Measurements from ENCODE around the gene TMEM221.
A peak's percentile ranks its signal among the peaks of the same experiment; 100 is the strongest.

TMEM221 gene

DNA sequence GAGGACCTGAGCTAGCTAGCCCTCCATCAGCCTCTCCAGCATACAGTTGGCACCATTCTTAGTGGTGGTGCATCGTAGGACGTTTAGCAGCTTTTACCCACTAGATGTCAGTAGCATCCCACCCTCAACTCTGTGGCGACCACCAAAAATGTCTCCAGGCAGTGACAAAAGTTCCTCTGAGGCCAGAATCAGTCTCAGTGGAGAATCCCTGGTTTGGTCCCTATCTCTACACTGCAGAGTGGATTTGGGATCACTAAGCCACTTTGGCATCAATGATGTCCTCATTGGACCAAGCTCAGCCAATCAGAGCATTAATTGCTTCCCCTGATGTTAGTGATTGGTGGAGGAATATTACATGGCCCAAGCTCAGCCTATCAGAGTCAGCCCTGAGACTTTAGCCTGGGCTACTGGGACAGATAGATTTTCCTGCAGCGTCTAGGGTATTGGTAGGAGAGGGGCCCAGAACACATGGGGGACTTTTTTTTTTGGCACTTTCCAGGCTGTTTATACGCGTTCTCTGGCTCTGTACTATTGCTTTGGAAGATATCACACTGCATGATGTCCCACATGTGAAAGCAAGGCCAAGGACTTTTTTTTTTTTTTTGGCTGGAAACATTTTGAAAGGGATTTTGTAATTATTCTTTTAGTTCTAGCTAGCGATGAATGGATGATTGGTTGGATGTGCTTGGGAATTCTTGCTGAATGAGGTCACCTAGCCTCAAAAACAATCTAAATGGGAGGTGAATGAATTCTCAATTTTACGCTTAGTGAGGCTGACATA lies 7.0 kb downstream of the TMEM221 start:
- DNase-seq (ENCODE audit: low read depth in 2 of 2), result no peak

DNA sequence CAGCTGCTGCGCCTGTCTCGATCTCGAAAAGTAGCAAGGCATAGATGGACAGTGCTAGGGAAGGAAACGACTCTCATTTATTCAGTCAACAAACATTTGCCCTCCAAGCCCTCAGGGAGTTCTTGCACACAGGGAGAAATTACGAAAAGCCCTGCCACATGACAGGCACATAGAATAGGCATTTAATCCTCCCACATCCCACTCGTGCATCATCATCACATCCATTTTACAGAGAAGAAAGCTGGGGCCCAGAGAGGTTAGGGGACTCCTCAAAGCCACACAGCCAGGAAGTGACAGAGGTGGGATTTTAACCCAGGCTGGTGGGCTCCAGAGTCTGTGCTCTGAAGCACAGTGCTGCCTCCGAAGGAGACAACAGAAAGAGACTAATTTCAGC lies 11.6 kb downstream of the TMEM221 start:
- no peak for DNase-seq (ENCODE audit: low read depth in 2 of 2)

DNA sequence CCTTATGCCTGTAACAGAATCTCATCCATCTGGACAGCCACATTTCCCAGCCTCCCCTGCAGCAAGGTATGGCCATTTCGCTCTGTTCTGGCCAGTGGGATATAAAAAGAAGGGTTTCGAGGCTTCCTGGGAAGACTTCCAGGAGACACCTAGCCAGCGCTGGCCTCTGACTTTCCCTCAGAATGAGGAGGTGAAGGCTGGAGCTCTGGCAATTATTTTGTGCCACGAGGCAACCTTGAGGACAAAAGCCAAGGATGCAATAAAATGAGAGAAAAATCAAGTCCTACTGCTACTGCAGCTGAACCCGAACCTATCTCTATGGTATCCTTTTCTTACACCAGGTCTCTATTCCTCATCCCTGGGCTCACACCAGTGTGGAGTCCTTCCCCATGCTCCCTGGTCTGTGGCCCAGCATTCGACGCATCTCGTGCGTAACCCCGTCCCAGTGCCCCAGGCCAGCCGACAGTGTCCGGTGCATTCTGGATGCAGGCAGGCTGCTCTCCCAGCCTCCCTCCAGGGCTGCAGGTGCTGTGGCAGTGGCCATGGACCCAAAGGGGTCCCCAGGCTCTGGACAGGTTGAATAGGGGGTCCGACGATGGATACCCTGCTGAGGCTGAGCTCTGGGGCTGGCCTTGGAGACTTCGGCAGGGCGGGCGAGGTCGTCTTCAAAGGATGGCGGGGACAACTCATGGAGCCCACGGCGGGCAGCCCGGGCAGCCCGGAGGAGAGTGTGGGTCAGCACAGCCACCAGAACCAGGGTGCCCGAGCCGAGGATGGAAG lies 12.2 kb downstream of the TMEM221 start:
- no peak for DNase-seq (ENCODE audit: low read depth in 2 of 2)

DNA sequence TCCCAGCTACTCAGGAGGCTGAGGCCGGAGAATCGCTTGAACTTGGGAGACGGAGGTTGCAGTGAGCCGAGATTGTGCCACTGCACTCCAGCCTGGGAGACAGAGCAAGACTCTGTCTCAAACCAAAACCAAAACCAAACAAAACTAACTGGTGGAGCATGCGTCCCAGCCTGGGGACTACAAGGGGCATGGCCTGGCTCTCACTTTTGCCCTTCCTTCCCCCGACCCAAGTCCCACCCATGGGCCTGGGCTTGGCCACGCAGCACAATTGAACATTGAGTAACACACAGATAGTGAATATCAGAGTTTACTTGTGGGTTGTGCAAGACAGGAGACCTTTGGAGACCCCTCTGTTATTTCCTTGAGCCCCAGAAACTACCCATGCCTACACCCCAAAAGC lies 13.2 kb downstream of the TMEM221 start:
- DNase-seq (ENCODE audit: low read depth in 2 of 2), result no peak

DNA sequence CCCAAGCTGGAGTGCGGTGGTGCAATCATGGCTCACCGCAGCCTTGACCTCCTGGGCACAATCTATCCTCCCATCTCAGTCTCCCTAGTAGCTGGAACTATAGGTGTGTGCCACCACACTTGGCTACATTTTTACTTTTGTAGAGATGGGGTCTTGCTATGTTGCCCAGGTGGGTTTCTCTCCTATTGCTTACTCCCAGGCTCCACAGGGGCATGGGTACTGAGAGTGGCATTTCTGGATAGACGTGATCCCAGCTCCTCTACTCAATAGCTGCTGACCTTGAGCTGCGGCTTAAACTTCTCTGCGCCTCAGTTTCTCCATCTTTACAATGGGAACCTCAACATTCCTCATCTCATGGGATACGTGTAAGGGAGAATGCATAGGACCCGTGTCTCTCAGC lies 17.1 kb downstream of the TMEM221 start:
- no peak for DNase-seq (ENCODE audit: low read depth in 2 of 2)

DNA sequence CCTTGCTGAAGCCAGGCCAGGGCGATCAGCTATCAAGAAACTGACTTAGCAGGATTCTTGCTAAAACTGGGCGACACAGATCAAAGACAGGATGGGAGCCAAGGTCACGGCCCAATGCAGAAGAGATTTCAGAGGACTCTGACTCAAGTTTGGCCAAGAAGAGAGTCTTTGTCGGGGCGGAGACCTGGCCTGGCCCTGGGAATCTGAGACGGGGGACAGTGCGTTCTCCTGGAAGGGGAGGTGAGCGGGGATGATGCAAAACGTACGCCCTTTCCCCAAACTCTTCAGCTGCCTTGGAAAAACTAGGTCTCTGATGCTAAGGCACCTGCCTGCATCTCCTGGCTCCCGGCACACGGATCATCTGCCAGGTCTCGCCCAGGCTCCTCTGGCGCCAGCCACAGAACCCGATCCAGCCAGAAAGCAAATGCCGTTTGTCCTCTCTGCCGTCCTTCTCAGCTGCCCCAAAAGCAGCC lies 18.8 kb downstream of the TMEM221 start:
- DNase-seq (ENCODE audit: low read depth in 2 of 2), result no peak

DNA sequence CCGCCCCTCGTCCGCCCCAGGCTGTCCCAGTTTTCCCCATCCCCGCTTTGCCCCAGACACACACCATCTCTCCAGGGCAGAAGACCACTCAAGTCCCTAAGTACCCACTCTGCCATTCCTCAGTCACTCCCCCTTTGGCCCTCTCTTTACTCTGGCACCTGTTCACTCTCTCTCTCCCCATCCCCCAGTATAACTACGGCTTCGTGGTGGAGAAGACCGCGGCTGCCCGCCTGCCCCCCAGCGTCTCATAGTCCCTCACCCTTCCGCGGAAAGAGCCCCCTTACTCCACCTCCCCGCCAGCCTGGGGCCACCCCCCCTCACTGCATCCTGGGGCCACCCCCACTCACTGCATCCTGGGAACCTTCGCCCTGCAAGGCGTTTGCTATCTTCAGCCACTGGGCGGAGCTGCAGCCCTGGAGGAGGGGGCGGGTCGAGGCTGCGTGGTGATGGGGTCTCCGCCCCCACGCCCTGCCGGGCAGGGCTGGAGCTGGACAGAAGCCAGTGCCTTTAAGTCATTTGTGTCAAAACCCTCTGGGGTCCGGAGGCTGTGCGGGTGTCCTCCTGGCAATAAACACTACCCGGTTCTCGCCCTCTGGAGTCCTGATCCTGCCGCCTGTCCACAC lies 23.6 kb downstream of the TMEM221 start:
- DNase-seq (ENCODE audit: low read depth in 2 of 2), result no peak

DNA sequence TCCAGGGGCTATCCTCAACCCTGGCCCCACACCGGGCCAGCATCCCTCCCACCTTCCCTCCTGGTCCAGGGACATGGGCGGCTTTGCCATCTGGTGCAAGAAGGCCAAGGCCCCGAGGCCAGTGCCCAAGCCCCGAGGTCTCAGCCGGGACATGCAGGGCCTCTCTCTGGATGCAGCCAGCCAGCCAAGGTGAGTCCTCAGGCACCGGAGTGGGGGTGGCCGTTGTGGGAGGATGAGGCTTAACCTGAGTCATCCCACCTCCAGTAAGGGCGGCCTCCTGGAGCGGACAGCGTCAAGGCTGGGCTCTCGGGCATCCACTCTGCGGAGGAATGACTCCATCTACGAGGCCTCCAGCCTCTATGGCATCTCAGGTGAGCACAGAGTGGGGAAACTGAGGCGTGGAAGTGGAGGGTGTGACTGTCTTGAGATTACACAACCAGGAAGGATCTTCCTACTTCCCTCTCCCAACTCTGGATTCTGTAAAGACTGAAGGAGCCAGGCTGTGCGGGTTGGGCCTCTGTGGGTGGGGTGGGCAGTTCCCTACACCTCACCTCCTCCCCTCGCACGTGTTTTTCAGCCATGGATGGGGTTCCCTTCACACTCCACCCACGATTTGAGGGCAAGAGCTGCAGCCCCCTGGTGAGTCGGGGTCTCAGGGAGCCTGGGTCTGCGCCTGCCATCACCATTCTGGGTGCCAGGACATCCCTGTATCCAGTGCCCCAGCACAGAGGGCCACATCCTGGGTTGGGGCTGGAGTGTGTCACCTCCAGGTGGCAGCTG lies 24.8 kb downstream of the TMEM221 start:
- DNase-seq (ENCODE audit: low read depth in 2 of 2), result no peak

DNA sequence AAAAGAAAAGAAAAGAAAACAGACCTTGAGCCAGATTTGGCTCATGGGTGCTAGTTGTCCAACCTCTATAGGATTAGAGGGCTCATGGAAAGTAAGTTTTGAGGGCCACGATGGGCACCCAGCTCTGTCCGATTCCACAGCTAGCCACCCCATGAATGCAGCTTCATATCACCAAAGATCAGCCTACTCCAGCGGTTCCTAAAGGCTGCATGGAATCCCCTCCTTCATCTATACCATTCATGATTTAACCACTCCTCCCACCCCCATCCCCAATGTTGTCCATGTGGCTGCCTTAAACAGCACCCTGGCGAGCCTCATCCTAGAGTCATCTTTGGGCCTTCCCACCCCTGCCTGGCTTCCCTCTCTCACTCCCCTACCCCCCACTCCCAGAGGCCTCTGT lies 26.5 kb downstream of the TMEM221 start:
- no peak for DNase-seq (ENCODE audit: low read depth in 2 of 2)

DNA sequence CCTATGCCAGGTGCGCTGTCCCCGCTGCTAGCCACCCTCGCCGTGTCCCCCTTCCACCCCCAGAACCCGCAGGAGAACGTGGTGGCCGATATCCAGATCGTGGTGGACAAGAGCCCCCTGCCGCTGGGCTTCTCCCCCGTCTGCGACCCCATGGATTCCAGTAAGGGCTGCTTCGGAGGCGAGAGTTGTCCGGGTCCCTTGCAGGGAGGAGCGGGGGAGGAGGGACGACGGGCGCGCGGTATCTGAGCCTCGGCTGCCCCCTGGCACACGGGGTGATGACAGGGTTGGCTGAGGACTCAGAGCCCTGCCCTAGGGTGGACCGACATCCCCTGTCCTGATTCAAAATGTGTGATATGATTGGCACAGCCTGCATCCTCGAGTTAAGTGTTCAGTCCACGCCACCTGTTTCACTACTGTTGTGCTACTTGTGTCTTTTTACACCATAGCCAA lies 28.0 kb downstream of the TMEM221 start:
- no peak for DNase-seq (ENCODE audit: low read depth in 2 of 2)

DNA sequence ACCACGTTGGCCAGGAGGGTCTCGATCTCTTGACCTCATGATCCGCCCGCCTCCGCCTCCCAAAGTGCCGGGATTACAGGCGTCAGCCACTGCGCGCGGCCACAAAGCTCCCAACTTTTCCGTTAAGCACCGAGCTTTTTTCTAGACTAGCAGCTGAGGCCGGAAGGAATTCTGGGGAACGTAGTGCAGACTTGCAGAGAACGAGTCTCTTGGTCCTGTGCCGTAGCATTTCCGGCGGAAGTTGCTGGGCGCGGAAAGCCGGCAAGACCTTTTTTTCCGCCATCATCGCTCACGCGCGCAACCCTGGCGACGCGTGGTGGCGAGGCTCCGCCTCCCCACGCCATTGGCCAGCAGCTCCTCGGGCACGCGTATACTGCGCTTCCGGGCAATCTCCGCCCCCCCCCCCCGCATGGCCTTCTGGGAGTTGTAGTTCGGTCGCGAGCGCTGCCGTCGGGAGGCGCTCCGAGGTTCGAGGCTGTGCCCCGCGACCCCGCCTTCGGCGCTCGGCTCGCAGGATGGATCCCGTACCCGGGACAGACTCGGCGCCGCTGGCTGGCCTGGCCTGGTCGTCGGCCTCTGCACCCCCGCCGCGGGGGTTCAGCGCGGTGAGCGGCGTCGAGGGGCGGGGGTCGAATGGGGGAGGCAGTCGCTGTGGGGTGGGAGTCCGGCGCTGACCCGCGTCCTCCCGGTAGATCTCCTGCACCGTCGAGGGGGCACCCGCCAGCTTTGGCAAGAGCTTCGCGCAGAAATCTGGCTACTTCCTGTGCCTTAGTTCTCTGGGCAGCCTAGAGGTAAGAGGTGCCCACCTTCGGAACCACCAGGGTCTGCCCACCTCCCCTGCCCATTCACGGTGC lies 28.6 kb downstream of the TMEM221 start, which contains the start of gene MVB12A:
Gene MVB12A (plus strand): TSS at position 427 of the 854 bp plus-strand sequence. CDS start 89 bp downstream, at position 516.
- DNase-seq (ENCODE audit: low read depth in 2 of 2), result peak; percentile 91 to 93

DNA sequence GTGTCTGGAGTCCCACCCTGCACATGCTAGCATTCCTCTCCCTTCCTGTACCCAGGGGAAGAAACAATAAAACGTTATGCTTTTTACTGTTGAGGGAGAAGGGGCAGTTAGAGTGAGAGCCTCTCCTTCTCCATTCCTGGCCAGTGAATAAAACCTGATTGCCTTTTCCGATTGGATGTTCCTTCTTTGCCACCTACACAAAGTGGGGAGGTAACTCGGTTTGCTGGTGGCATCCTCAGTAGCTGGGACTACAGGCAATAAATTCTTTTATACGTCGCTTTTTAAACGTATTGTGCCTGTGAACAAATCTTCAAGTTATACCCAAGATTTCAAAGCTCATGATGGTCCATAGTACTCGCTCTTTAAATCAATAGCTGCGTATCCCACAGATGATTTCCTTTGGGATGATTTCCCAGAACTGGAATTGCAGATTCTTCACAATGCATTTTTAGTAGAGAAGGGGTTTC lies 29.3 kb downstream of the TMEM221 start:
- no peak for DNase-seq (ENCODE audit: low read depth in 2 of 2)

DNA sequence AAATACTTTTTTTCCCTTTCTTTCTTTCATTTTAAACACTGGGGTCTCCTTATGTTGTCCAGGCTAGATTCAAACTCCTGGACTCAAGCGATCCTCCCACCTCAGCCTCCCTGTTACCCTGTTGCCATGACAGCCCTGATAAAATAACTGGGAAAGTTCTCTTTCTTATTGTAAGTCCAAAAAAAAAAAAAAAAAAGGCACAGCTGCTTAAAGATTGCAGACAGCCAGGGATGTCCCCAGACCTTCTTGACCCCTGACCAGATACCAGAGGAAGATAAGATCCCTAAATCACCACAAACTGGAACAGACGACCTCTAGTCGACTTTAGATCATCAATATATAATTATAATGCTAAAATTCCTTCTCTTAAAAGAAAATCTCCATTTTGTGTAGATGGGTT lies 29.8 kb downstream of the TMEM221 start:
- DNase-seq (ENCODE audit: low read depth in 2 of 2), result no peak

DNA sequence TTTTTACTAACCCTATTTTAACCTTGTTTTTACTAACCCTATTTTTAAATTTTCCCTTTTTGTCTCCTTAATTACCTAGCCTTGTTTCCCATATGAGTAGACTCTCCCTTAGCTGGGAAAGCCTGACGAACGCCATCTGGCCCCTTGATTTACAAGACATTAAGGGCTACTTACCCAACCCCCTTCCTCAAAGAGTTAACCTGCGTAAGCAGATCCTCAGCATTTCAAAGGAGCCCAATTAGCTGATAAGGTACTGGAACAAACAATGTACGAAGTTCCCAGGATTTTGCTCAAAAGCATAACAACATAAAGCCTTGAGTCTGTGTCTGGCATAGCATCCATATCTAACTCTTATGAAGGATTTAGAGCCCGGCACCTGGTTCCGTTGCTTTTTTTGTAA lies 33.3 kb downstream of the TMEM221 start:
- no peak for DNase-seq (ENCODE audit: low read depth in 2 of 2)

DNA sequence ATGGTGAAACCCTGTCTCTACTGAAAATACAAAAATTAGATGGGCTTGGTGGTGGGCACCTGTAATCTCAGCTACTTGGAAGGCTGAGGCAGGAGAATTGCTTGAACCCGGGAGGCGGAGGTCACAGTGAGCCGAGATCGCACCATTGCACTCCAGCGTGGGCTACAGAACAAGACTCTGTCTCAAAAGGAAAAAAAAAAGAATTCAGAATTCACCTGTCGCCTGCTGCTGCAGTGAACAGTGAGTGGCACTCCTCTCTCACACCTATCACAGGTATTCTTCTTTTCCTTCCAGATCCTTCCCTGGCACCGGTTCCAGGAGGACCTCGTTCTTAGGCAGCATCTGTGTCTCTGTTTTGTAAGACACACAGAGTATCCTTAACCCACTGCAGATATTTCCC lies 34.4 kb downstream of the TMEM221 start:
- no peak for DNase-seq (ENCODE audit: low read depth in 2 of 2)

DNA sequence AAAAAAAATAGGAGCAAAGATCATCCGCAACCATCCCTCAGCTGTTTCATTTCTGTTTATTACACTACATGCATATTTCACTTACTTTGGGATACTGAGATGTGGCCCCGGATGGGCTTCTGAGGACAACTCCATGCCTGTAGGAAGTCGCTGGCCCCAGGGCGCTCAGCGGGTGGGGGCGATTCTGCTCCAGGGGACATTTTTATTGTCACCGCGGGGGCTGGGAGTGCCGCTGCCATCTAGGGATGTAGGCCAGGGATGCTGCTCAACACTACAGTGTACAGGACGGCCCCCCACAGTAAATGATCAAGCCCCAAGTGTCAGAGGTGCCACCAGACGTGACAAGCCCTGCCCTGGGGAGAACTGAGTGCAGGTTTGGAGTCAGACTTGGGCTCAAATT lies 36.7 kb downstream of the TMEM221 start:
- no peak for DNase-seq (ENCODE audit: low read depth in 2 of 2)

DNA sequence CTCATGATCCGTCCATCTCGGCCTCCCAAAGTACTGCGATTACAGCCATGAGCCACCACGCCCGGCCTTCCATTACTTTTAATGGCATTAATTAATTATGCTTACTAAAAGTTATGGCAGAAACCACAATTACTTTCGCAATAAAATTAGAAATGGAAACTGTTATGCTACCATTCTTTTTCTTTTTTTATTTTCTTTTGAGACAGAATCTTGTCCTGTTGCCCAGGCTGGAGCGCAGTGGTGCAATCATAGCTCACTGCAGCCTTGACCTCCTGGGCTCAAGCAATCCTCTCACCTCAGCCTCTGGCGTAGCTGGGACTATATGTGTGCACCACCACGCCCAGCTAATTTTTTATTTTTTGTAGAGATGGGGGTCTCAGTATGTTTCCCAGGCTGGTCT lies 38.5 kb downstream of the TMEM221 start:
- DNase-seq (ENCODE audit: low read depth in 2 of 2), result no peak

DNA sequence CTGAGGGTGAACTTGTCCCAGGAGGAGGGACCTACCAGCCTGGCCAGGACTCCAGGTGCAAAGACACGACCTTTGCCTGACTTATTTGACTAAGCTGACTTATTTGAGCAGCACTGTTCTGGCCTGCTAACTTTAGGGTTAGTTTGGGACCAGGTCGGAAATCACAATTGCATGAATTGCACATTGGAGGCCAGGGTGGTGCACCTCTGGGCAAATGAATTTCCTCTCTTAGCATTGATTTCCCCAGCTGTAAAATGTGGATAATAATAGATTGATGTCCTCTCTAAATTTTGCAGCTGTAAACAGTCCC lies 41.6 kb downstream of the TMEM221 start:
- DNase-seq (ENCODE audit: low read depth in 2 of 2), result no peak

DNA sequence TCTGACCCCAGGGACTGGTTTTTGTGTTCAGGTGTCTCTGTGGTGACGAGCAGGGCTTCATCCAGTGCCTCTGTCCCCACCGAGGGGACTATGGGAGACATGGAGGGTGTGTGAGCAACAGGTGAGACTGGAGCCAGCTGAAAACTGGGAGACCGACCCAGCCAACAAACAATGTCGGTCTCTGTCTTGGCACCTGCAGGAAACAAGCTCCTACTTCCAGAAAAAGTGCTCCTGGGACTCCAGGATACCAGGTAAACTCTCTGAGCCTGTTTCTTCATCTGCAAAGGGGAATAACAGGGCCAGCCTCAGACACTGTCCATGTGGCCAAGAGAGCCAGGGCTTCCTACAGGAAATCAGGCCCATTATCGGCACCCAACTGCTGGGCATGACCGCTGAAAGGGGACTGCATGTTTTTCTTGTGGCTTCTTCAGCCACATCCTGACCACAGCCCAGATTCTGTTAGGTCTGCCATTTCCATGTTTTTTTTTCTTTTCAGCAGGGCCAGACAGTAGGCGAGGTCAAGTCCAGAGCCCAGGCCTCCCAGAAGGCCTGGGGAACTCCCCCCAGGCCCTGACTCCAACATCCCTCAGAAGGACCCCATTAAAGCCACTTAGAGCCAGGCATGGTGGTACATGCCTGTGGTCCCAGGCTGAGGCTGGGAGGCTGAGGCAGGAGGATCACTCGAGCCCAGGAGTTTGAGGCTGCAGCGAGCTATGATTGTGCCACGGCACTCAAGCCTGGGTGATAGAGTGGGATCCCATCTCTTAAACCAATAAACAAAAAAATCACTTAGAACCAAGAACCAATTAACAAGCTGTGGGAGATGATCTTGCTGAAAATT lies 42.2 kb downstream of the TMEM221 start:
- DNase-seq (ENCODE audit: low read depth in 2 of 2), result no peak
